COLO668 (cell line): Measurements from ENCODE around the gene RNASEL.

Experiments used
- DNase-seq: peaks from one replicate; lab custom pipeline; 2025; ENCODE audit not compliant: unreplicated experiment; lab: John Stamatoyannopoulos, UW

Gene RNASEL

DNA sequence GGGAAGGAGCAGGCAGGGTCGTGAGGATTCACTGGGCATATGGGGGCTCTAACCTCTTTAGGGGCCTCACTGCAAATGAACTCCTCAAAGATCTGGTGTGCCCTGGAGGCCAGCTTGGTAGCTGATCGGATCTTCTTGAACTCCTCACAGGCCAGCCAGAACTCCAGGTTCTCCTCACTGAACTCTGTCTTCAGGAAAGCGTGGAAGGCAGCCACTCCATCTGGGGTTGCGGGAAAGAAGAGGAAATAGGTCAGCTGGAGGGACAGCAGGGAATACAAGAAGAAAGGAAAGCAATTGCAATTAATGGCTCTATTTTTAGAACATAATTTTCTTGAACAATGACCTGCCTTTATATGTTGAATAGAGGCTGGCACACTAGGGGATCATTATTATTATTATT, 12.9 kb upstream of the RNASEL start:
- no peak for DNase-seq

DNA sequence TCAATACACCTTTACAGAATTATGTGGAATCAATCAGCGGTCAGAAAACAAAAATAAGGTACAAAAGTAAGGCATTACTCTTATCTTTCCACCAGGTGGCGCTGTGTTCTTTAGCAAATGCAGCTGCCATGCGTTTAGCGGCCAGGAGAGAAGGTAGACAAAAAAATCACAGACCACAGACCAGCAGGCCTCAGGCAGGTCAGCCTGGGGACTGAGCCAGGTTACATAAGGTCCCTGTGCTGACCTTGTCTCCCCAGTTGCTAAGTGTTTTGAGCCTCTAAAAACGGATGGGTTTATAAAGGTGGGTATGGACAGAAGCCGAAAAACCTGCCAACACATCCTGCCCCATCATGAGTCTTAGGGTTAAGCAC, 12.3 kb upstream of the RNASEL start:
- DNase-seq = peak; percentile 77

DNA sequence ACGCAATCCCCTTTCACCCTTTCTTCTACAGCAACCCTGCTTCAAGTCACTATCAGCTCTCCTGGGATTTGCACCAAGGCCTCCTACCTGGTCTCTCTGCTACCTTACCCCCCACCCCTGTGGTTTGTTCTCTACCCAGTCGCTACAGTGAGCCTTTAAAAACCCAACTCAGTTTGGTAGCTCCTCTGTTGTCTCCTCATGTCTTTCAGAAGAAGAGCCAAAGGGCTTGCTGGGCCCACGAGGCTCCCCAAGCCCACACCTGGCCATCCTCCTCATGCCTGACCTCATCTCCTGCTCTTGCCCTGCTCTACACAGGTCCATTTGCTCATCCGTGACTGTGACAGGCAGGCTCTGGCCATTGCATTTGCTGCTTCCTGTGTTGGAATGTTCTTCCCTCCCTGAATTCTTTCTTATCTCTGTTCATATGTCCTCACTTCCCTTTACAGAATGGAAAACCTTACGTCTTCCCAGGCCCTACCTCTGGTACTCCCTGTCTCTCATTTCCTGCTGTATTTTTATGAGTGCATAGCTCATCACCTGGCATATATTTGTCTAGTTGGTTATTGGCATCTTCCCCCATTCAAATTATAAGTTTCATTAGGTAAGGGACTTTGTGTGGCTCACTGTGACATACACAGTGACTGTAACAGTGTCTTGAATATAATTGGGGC, 11.8 kb upstream of the RNASEL start:
- DNase-seq = no peak

DNA sequence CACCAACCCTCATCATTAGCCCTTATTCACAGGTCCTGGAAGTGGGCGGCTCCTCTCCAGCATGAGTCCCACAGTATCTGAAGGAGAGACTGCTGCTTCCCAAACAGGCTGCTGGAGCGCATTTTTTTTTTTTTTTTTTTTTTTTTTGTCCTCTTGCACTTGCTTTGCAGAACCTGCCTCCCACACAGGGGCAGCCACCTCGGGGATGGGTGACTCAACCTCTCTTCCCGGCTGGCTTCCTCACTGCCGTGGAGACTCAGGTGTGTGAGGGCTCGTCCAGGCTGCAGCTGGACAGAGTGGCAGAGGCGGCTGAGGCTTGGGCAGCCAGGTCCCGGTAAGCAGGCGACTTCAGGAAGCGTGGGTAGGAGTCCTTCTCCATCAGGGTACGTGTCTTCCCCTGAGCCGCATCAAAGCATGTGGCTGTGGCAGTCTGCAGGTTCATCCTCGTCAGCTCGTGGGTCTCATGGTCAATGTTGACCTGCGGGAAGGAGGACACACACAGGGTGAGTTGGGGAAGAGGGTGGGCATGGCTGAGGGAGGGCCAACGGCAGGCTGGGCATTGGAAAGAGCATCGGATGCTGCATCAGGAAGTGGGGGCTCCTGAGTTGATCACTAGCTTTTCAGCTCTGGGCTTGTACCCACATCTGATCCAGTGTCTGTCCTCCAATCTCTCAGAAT, 11.1 kb upstream of the RNASEL start:
- DNase-seq = no peak

DNA sequence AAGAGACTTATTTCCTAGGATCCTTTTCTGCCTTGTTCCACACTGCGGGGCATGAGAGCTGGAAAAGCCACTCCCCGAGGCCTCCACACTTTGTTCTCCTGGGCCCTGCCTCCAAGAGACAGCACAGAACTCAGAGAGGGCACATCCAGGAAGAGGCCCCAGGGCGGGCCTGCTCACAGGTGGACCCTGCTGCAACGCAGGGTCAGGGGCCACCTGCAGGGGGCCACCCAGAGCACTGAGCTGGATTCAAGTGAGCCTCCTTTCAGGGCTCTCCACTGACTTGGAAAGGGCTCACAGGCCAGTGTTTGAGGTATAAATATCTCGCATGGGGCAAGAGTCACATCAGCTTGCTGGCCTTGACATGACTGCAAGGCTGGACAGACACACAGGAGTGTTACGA, 10.3 kb upstream of the RNASEL start:
- peak; percentile 50 for DNase-seq

DNA sequence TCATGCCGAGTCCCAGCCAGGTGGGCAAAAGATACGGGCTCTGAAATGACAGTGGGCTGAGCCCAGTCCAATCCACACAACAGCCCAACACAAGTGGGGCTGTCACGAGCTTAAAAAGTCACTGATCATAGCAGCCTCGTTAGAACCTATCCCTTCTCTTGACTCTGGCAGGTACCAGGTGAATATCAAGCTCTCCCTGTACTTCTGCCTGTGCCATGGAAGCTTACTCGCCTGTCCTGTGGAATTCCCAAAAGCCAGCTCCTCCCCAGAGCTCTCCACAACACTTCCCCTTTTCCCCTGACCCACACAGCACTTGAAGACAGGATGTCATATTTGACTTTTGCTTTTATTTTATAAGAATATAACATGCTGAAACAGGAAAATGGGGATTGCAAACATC, 9.2 kb upstream of the RNASEL start:
- no peak for DNase-seq

DNA sequence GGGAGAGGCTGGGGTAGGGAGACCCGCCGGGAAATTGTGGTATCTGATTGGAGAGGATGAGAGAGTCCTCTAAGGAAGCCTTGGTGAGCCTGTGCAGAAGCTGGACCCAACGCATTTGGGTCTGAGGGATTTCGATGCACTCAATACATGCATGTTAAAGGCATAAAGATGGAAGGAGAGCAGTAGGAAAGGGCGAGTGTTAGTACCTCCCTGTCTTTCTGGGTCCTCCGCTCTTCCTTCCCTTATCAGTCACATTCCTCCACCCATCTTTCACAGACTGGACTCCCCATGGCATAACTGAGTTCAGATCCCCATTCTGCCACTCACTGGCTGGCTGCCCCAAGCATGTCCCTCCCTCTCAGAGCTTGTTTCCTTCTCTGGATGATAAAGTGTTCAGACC, 7.9 kb upstream of the RNASEL start:
- no peak for DNase-seq

DNA sequence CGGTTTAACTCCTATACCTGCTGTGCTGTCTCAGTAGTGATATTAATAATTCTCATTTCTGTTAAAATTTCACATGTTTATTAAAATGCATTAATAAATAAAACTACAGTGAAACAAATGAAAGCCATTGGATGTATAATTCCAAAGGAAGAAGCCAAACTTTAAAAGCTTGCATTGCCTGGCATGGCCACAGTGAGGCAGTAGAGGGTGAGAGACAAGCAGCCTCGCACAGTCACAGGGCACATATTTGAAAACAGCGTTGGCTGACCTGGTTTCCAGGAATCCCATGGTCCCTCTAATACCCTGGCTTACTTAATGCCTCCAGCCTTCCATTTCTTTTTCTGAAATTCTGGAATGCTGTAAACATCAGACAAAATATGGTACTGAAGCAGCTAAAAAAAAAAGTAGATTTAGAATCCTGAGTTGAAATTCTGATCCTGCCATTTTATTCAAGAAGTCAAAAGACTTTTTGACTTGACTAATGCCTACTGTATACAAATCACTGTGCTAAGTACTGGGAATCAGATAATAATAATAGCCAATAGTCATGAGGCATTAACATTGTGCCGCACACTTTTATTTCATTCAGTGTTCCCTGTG, 6.7 kb upstream of the RNASEL start:
- DNase-seq = peak; percentile 71

DNA sequence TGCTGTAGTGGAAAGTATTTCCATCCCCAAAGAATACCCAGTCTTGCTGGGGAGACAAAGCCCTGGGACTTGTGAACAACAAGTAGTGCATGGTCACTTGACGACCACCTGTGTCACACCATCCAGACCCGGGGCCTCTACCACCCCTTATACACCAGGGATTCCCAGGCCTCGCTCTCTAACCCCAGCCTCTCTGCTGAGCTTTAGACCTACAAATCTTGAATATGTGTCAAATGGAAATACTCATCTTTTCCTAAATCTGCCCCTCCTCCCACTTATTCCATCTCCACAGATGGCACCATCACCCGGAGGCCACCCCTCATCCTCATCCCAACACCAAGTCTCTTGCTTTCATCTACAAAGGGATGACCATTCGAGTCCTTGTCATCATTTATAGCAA, 875 bp upstream of the RNASEL start:
- DNase-seq = no peak

DNA sequence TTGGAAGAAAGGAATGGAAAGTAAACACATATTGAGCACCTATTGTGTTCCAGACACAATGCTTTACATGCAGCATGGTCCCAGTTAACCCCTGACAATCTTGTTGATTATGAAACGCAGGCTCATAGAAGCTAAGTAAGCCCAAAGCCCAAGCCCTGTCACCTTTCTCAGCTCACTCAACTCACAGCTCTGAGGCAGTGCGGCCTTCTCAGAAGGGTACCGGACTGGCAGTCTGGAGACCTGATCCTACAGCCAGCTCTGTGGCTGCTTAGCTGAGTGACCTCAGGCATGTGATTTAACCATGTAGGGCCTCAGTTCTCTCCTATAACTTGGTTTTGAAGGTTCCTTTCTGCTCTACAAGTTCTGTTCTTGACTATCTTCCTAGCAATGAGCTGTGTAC, 464 bp upstream of the RNASEL start:
- DNase-seq = no peak

DNA sequence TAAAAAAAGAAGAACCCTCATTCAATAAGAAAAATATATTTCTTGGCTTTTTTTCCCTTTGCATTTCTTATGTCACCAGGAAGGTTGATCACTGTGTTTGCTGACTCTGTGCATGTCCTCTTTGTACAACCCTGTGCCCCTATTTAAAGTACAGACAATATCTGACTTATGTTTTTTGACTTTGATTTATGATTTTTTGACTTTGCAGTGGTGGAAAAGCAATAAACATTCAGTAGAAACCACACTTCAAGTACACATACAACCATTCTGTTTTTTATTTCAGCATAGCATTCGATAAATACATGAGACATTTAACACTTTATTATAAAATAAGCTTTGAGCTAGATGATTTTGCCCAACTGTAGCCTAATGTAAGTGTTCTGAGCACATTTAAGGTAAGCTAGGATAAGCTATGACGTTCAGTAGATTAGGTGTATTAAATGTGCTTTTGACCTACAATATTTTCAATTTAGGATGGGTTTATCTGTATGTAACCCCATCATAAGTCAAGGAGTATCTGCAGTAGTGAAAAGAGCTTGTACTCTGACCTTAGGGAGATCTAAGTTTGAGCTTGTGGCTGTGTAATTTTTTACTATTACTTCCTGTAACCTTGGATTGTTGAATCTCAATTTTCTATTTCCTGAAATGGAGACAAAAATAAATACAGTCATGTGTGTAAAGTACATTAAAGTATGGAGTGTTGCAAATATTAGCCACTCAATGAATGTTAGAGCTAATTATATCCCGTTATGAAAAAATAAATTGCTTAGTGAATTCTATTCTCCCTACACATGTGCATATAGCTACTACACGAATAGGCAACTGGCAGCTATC, 1.2 kb downstream of the RNASEL start:
- no peak for DNase-seq

DNA sequence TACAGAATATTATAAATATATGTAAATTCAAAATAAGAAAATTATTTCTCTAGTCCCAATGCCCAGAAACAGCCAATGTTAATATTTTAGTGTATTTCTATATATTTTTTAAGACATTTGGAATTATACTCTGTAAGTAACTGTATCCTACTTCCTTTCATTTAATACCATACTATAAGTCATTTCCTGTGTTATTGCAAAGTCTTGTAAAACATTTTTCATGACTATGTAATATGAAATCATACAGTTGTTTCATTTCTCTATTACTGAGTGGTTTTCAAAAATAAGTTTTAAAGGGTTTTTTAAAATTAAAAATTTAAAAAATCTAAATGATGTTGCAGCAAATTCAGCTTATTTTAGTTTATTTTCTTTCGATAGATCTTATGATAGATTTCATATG, 2.0 kb downstream of the RNASEL start:
- DNase-seq = no peak

DNA sequence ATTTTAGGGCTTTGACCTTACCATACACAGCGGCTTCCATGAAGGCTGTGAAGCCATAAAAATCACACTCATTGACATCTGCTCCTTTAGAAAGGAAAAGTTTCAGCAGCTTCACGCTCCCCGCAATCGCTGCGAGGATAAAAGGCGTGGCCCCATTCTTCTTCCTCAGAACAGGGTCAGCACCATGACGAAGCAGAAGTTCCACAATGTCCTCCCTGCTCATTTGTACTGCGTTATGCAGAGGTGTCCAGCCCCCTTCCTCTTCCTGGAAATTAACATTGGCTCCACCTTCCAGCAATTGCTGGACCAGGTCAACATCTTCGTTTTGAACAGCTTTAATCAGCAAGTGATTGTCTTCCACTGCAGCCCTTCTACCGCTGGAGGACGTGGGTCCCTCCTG, 2.7 kb downstream of the RNASEL start:
- no peak for DNase-seq

DNA sequence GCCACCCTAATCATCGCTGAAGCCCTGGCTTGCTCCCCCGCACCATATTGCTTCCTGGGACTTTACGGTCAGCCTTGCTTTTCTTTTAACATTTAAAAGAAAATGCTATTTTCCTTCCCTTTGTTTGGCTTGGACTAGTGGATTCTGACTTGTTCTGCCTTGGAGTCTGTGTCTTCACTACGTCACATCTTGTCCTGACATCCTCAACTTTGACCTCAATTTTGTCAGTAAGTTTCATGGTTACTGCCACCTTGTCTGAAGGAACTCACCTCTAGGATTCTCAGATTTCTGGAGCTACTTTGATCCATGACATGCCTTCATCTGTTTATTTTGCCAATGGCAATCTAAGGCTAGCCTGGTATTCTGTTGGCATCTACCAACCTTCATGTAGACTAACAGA, 4.3 kb downstream of the RNASEL start:
- DNase-seq = no peak

DNA sequence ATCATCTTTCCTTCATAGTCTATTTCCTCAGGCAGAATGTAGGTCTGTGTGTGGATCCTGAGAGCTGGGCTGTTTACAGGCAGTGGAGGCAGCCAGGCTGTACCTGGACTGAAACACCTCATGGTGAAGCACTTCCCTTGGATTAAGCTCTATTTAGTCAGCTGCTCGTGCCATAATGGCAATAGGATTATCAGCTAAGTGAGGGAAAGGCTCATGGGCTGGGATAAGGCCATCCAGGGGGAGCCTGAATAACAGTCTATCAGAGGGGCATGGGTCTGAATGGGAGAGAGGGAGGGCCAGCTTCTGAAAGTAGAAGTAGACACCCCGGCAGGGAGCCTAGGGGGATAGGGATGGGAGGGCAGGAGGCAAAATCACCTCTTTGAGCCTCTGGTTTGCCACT, 8.3 kb downstream of the RNASEL start:
- DNase-seq = no peak

DNA sequence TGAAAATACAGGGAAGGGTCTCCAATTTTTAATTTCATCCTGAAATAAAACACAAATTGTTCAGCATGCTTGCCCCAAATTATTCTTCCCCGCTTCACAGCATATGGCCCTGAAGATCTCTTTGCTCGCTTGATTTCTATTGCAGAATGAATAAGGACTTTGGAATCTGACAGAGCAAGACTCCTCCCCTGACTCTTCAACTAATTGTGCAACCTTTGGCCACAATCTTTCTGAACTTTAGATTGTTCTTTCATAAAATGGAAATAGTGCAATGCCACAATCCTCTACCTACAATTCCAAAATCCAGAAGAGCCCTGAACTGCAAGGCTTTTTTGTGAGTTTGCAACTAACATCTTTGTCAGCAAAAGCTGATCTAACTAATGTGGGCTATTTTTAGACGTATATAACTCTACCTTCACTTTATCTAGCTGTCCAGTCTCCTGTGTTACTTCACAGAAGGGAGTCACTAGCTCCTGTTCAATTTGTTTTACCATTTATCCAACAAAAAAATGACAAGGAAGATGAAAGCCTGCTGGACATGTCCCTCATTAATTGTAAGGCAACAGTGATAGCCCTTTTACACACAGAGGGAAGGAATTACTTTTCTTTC, 13.4 kb downstream of the RNASEL start:
- no peak for DNase-seq

DNA sequence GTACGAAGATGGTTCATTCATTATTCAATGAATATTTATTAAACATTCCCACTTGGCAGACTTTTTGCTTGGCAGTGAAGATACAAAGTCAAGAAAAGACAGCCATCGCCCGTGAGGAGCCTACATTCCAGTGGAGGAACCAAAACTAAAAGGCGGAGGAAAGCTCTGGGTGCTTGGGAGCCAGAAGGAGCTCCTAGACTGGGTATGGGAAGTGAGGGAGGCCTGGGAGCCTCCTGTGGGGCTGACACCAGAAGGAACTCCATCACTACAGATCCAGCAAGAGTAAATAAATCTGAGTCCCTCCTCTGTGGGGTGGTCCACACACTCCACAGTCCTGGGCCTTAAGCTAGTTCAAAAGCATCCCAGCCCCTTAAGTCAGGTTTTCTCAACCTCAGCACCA, 14.9 kb downstream of the RNASEL start:
- DNase-seq = no peak

DNA sequence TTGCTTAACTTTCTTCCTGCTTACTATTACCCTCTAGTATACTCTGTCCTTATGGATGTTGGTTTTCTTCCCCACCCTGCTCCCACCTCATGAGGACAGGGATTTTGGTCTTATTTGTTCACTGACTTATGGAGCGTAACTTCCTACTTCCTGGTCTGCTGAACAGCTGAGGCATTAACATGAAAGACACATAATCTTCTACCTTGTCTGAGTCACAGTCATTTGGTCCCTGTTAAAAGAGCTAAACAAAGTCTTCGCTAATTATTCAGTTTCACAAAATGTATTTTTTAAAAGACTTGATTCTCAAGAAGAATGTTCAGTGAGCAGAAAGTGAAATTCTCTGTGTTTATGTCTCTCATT, 18.5 kb downstream of the RNASEL start:
- no peak for DNase-seq

DNA sequence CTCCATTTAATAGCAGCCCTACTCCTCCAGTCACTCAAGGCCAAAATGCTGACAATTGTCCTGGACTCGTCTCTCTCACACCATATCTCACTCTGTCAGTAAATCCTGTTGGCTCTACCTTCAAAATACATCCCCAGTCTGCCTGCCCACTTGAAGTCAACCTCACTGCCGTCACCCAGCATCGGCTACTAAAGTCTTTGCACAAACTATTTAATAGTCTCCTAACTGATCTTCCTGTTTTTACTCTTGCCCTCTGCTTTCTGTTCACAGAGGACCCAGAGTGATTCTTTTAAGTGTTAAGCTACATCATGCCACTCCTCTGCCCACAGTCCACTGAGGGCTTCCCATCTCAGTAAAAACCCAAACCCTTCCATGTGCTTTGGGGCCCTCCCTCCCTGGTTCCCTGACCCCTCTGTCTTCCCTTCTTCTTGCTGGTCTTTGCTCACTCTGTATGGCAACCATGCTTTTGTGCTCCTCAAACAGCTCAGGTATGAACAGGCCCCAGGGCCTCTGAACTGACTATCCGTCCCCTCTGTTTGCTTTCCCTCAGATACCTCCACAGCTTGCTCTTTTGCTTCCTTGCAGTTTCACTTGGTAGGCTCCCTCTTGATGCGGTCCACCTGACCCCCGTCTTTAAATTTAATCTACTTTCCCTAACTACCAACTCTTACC, 19.0 kb downstream of the RNASEL start:
- no peak for DNase-seq

DNA sequence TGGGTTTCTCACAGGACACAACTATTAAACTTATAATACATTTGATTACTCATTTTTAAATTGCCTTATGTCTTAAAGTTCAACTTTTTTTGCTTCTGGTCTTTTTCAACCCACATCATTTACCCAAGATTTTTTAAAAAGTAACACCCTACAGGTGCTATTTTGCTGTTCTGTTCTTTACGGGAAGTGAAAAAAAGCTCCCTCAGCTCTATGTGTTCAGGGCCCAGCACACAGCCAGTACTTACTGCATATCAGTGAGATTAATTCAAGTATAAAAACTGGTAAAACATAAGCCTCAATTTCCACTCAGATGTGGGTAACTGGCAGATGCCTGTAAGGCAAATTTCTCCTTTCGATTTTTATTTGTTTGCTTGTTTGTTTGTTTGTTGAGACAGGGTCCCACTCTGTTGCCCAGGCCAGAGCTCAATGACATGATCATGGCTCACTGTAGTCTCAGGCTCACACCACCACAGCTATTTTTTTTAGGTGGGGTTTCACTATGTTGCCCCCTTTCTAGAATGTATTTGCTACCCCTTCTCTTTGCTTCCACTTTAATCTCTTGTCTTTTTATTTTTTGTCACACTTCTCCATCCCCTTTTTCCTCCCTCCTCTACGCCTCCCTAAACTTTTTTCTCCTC, 20.3 kb downstream of the RNASEL start:
- DNase-seq = no peak

DNA sequence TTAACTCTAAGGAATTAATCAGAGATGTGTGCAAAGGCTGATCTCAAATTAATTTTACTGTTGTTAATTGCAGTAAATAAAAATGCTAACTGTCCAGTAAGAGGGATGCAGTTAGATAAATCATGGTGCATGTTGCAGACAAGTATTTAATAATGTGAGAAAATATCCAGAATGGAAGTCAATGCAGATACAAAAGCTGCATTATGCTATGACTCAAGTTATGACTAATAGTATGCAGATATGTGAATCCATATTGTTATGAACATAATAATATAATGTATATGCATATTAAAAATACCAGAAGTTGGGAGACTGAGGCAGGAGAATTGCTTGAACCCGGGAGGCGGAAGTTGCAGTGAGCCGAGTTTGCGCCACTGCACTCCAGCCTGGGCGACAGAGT, 21.4 kb downstream of the RNASEL start:
- DNase-seq = no peak
